Stromal cell of bone marrow (primary cell): ENCODE measurements around the gene TMOD2.

ENCODE experiments used
- DNase-seq: peaks from one replicate; pipeline ENCODE4 v3.0.0-alpha.2; 2012; ENCODE audit warnings: low read depth

TMOD2 gene

GRCh38 chr15:51818150-51818549 lies 66.8 kb downstream of the TMOD2 start:
- DNase-seq = no peak

- DNase-seq = no peak
Measured at GRCh38 chr15:51825698-51826097, 74.3 kb downstream of the TMOD2 start.

GRCh38 chr15:51828621-51829375 lies 77.4 kb downstream of the TMOD2 start:
- DNase-seq = no peak

- DNase-seq = peak; percentile 70
Measured at GRCh38 chr15:51829376-51830275, 78.2 kb downstream of the TMOD2 start, which contains the start of gene TMOD3. TSS of gene TMOD3 (plus strand) at chr15:51829653. CDS start at chr15:51862885, 33,232 bp downstream.

- peak; percentile 28 for DNase-seq
Measured at GRCh38 chr15:51830276-51830806, 78.9 kb downstream of the TMOD2 start.

DNA sequence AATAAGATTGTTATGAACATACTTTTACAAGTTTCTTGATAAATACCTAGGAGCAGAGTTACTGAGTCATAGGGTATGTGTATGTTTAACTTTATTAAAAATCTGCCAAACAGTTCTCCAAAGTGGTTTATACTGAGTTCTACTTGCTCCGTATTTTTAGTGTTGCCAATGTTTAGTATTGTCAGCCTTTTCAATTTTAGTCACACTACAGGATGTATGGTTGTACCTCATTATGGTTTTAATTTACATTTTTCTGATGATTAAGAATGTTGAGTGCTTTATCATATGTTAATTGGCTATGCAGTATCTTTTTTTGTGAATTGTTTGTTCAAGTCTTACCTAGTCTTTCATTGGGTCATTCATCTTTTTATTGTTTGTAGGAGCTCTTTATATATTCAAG lies 82.4 kb downstream of the TMOD2 start:
- no peak for DNase-seq

DNA sequence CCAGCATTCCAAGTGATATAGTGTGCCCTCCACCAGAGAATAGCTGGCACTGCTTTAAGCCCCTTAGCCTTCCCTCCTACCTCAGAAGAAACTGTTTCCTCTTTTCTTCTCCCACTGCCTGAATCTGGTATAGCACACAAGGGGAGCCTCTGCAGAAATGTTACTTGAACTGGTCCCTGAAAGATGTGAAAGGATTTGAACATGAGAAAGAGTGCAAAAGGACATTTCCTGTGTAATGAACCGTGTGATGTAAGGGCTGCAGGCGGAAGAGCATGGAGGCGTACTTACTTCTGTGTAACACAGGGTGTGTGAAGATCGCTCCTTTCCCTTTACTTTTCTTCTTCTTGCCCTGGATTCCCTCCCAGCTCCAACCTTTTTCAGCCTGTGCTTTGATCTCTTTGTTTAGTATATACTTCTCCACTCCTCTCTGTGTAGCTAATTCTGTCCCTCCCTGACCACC lies 86.4 kb downstream of the TMOD2 start:
- DNase-seq = no peak

DNA sequence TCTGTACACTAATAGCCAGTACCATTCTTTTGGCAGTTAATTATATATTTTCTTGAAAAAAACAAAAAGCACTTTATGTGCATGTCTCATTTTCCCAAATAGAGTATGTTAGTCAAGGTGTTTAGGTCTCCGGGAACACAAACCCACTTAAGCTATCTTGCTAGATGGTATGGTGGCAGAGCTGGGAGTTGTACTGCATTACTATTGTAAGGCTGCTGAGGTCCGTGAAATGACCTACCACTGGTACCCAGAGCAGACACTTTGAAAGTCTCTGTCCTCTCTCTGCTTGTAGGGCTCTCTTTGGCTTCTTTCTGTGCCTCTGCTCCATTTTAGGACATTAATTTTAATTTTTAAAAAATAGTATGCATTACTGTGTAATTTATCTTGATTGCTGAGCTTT lies 86.9 kb downstream of the TMOD2 start:
- no peak for DNase-seq

DNA sequence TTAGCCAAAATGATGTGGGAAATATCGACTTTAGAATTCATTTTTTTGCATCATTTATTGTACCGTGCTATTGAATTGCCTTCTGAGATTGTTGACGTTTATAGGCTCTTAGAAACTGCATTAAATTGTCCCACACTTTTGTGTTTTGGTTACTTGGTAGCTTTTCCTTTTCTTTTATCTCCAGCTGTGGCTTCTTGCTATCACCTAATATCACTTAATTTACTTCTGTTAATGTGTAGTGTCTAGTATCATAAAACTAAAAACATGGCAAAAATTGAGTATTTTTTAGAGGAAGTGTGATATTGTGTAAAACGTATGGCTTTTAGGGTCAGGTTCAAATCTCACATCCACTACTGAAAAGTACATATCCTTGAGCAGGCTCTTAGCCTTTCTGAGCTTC lies 89.3 kb downstream of the TMOD2 start:
- DNase-seq = no peak

DNA sequence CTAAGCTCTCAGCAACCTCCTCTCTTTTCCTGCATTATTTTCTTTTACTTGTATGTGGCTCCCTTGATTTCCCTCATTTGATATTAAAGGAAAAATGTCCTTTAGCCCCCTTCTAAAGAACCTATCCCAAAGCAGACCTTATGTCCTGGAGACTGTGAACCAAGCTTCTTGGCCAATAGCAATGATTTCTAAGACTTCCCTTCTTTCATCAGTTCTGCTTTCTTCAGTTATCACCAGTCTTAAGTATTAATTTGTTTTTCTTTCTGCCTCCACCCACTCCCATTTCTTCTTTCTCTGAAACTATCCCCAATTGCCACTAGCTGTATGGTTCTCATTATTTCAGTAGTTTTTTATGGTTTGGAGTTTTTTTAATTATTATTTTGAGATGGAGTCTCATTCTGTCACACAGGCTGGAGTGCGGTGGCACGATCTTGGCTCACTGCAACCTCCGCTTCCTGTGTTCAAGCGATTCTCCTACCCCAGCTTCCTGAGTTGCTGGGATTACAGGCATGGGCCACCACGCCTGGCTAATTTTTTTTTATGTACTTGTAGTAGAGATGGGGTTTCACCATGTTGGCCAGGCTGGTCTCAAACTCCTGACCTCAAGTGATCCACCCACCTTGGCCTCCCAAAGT lies 90.1 kb downstream of the TMOD2 start:
- no peak for DNase-seq

- no peak for DNase-seq
Measured at GRCh38 chr15:51842265-51842664, 90.9 kb downstream of the TMOD2 start.

DNA sequence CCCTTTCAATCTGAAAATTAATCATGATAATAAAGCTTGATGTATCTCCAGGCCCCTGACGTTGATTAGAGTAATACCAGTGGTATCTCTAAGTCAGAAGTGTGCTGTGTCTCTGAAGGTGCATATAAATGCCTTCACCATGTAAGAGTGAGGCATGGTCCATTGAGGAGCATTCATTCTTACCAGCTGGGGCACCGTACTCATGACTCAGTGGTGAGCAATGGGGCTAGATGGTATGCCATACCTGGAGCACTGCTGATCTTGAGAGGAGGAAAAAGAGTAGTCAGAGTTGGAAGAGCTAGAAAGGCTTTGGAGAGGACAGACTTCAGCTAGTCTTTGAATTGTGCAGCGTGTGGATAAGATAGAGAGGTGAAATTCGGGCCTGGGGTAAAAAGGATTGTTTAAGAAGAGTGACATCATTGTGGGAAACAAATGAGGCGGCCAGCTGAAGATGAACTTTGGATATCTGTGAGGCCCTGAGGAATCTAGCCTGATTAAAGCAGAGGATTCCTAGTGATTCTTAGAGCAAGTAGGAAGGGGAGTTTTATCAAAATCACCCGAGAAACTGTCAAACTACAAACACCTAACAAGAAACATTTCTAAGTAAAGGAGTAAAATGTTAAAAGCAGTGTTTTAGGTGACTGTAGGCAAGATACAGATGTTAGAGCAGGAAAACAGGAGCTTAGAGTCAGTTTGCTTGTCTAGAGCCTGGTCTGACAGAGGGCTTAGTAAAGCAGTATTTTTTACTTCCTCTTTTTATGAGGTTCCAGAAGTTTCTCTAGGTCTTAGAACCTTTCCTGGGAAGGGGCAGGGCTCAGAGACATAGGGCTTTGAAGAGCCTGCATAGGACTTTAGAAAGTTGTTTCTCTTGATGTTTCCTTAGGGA lies 91.7 kb downstream of the TMOD2 start:
- no peak for DNase-seq

DNA sequence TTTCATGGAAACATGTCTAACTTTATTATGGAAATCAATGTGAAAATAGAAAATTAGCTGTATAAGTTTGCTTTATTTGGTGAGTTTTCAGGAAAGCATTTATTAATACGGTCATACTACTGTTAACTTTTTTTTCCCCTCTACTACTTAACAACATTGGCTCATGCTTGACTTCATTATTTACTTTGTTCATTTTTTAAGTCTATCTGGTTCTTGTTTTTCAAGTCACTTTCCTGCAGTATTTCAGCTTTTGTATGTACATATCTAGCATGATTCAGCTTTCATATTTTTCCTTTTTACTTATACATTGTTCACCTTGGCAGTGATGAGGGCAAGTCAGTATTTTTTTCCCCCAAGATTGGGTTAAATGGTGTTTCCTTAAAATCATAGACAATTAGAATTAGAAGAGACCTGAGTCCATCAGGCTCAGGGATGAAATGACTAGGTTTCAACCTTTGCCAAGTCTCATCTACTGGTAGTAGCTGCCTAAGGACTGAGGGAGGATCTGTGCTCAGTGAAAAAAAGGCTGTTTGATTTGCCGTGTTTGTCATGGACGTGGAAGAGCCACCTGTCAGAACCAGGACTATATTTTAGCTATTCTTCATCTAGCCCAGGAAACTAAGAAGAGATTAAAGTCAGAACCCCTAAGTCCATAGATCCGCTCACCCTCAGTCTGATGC lies 93.5 kb downstream of the TMOD2 start:
- DNase-seq = no peak

GRCh38 chr15:51846066-51846462 lies 94.7 kb downstream of the TMOD2 start:
- no peak for DNase-seq

DNA sequence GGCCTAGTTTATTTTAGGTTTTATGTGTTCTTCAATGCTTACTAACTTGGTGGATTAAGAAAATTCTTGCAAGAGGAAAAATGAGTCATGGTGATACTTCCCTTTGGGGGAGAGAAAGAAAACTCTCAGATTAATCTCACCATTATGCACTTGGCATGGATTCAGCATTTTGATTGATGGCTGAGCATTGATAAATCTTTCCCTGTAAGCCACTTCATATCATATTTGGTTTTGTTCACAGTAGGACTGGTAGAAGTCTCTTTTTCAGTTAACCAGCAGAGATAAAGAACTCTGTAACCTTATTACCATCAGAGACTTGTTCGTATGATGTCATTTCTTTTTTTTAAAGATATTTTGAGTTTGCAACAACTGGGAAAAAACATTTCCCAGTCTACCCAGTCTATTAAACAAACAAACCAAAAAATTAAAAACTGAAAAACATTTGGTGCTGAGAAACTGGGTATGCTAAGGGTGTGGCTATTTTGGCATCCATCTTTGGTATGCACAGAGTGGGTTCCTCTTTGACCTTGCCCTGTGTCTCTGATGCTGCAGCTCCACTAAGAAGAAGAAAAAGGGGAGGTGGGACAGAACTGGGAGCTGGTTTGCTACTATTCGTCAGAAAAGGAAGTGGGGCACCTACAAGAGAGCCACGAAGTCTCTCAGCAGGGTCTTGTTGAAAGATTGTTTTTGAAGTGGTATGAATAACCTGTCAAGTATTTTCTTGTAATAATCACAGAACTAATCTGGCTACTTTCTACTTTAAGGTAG lies 95.2 kb downstream of the TMOD2 start:
- peak; percentile 69 for DNase-seq

DNA sequence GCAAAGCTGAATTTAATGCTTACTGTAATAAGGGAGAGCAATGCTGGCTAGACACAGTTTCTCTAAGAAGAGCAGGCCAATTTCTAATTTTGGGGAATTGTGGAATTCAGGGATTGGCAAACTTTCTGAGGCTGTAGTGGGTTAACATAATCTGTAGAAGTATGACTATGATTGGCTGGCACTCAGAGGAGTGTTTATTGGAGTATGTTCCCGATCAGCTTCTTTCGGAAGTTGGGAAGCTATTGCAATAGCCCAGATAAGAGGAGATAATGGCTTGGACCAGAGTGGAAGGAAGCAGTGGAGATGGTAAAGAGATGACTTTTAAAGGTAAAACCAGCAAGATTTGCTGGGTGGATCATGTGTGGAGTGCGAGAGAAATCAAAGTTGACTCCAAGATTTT lies 97.4 kb downstream of the TMOD2 start:
- no peak for DNase-seq

DNA sequence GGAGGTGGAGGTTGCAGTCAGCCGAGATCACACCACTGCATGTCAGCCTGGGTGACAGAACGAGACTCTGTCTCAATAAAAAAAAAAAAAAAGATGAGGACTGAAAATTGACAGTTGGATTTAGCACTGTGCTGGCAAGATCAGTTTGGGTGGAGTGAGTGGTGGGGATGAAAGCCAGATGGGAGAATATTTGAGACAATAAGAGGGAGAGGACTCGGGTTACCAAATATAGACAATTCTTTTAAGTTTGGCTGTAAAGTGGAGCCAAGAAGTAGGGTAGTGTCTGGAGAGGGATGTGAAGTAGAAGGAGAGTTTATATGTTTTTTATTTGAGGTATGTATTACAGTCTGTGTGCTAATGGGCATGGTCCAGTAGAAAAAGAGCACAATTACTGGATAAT lies 98.5 kb downstream of the TMOD2 start:
- DNase-seq = no peak

GRCh38 chr15:51853998-51854397 lies 102.6 kb downstream of the TMOD2 start:
- DNase-seq = no peak

GRCh38 chr15:51855612-51856011 lies 104.2 kb downstream of the TMOD2 start:
- no peak for DNase-seq
